ENCODE measurements around the gene POC1B. TPM values are rescaled to one million over a fixed set of nuclear protein-coding genes. Genes with fewer than 3 reads are reported as not detected.

Gene POC1B
- total RNA-seq, 2 donors from 2014 or later, result 11.9 to 30.7 TPM

- H3K27ac ChIP-seq, result no peak overlapping the region
- no peak for DNase-seq (ENCODE audit: low spot score)
- no peaks in the 10 kb centered on the region for H3K36me3 ChIP-seq
- no peaks in the 10 kb centered on the region for H3K9me3 ChIP-seq
- TF ChIP-seq CTCF (IDR thresholded peaks at IDR 0.05), result no peak
- H3K4me1 ChIP-seq (ENCODE audit: control insufficient read depth in 1 of 2, low read depth in 2 of 2), result no peaks in the 10 kb centered on the region
- H3K27me3 ChIP-seq (replicated peaks; ENCODE audit: insufficient read depth), result no peaks in the 10 kb centered on the region
- H3K4me3 ChIP-seq, result no peak overlapping the region
- no peak for ATAC-seq (ENCODE audit: insufficient number of reproducible peaks, low FRiP score, low read depth)
Observed at GRCh38 chr12:89571491-89572195, 45.8 kb upstream of the POC1B start.

GRCh38 chr12:89568484-89568883 lies 42.6 kb upstream of the POC1B start:
- H3K9me3 ChIP-seq, result no peaks in the 10 kb centered on the region
- no peak for TF ChIP-seq CTCF (IDR thresholded peaks at IDR 0.05)
- no peak overlapping the region for H3K4me3 ChIP-seq
- DNase-seq (ENCODE audit: low spot score), result no peak
- no peaks in the 10 kb centered on the region for H3K4me1 ChIP-seq (ENCODE audit: control insufficient read depth in 1 of 2, low read depth in 2 of 2)
- ATAC-seq (ENCODE audit: insufficient number of reproducible peaks, low FRiP score, low read depth), result no peak
- no peaks in the 10 kb centered on the region for H3K36me3 ChIP-seq
- H3K27ac ChIP-seq, result no peak overlapping the region
- H3K27me3 ChIP-seq (replicated peaks; ENCODE audit: insufficient read depth), result no peaks in the 10 kb centered on the region

- ATAC-seq (ENCODE audit: insufficient number of reproducible peaks, low FRiP score, low read depth), result no peak
- no peak for TF ChIP-seq CTCF (IDR thresholded peaks at IDR 0.05)
- Histone ChIP-seq H3K9me3 (no peaks in the 10 kb centered on the region), H3K4me3 (no peak overlapping the region), H3K27me3 (replicated peaks; ENCODE audit: insufficient read depth) (no peaks in the 10 kb centered on the region), H3K36me3 (no peaks in the 10 kb centered on the region), H3K4me1 (ENCODE audit: control insufficient read depth in 1 of 2, low read depth in 2 of 2) (no peaks in the 10 kb centered on the region), H3K27ac (no peak overlapping the region)
- no peak for DNase-seq (ENCODE audit: low spot score)
Observed at GRCh38 chr12:89567691-89568239, 41.9 kb upstream of the POC1B start.

- no peak for ATAC-seq (ENCODE audit: insufficient number of reproducible peaks, low FRiP score, low read depth)
- no peak overlapping the region for H3K27ac ChIP-seq
- no peak for DNase-seq (ENCODE audit: low spot score)
Observed at GRCh38 chr12:89566615-89567014, 40.8 kb upstream of the POC1B start.

GRCh38 chr12:89565002-89565401 lies 39.2 kb upstream of the POC1B start:
- Histone ChIP-seq H3K27ac (no peak overlapping the region), H3K4me3 (no peak overlapping the region), H3K9me3 (no peaks in the 10 kb centered on the region), H3K4me1 (ENCODE audit: control insufficient read depth in 1 of 2, low read depth in 2 of 2) (no peaks in the 10 kb centered on the region), H3K27me3 (replicated peaks; ENCODE audit: insufficient read depth) (no peaks in the 10 kb centered on the region), H3K36me3 (no peaks in the 10 kb centered on the region)
- no peak for ATAC-seq (ENCODE audit: insufficient number of reproducible peaks, low FRiP score, low read depth)
- no peak for TF ChIP-seq CTCF (IDR thresholded peaks at IDR 0.05)
- no peak for DNase-seq (ENCODE audit: low spot score)

More at GRCh38 chr12:89566615-89567014, 40.8 kb upstream of the POC1B start:
- Histone ChIP-seq H3K9me3 (no peaks in the 10 kb centered on the region), H3K27me3 (replicated peaks; ENCODE audit: insufficient read depth) (no peaks in the 10 kb centered on the region), H3K4me3 (no peak overlapping the region), H3K4me1 (ENCODE audit: control insufficient read depth in 1 of 2, low read depth in 2 of 2) (no peaks in the 10 kb centered on the region), H3K36me3 (no peaks in the 10 kb centered on the region)
- no peak for TF ChIP-seq CTCF (IDR thresholded peaks at IDR 0.05)

All from thoracic aorta (tissue), 2 donors.